Mucosa of rectum (tissue), 2 donors: ENCODE results near the gene MBOAT7.
A peak's percentile ranks its signal among the peaks of the same experiment; 100 is the strongest.
"Not testable (repeated sequence)": the region's sequence is repeated elsewhere in the genome, so short reads cannot be mapped to it uniquely, and the experiment has no call there.

ENCODE experiments used
- H3K27ac ChIP-seq, 2 donors: one replicate each; pipeline ENCODE4 v1.7.0; 2013; ENCODE audit warnings: inconsistent platforms in 2 of 2, low read depth in 2 of 2, low read length in 2 of 2
- H3K27me3 ChIP-seq, 2 donors: one replicate each; pipeline ENCODE4 v1.7.0; 2013; ENCODE audit warnings: low read length in 2 of 2; ENCODE audit not compliant: control insufficient read depth in 2 of 2, insufficient read depth in 2 of 2
- H3K36me3 ChIP-seq, 2 donors: one replicate each; pipeline ENCODE4 v1.7.0; 2013; ENCODE audit warnings: low read length in 2 of 2; ENCODE audit not compliant: control insufficient read depth in 2 of 2, insufficient read depth in 2 of 2
- H3K4me1 ChIP-seq, 2 donors: one replicate each; pipeline ENCODE4 v1.7.0; 2013; ENCODE audit warnings: low read length in 2 of 2, mild to moderate bottlenecking in 1 of 2; ENCODE audit not compliant: control insufficient read depth in 2 of 2, insufficient read depth in 2 of 2
- H3K4me3 ChIP-seq, 2 donors: one replicate each; pipeline ENCODE4 v1.7.0; 2013; ENCODE audit warnings: low read length in 2 of 2
- H3K9ac ChIP-seq, 2 donors: one replicate each; pipeline ENCODE4 v1.7.0; 2013; ENCODE audit warnings: low read length in 2 of 2, low read depth in 1 of 2, mild to moderate bottlenecking in 1 of 2
- H3K9me3 ChIP-seq, 2 donors: one replicate each; pipeline ENCODE4 v1.7.0; 2013; ENCODE audit warnings: low read length in 2 of 2; ENCODE audit not compliant: control insufficient read depth in 2 of 2
- donor health status: healthy.
- donor health status: Normal muscosa, but diverticular disease.

Gene MBOAT7

GRCh38 chr19:54201980-54202379, 12.6 kb upstream of the MBOAT7 start:
- Histone ChIP-seq H3K27ac (no peak overlapping the region), H3K9me3 (no peaks in the 10 kb centered on the region), H3K4me3 (peak overlapping the region; percentile 92), H3K4me1 (peaks cover 28 to 40% of the 10 kb centered on the region in 2 donors), H3K9ac (peak overlapping the region; percentile 85 to 95), H3K36me3 (peaks cover 31 to 53% of the 10 kb centered on the region in 2 donors), H3K27me3 (no peaks in the 10 kb centered on the region)

GRCh38 chr19:54201172-54201701, 11.9 kb upstream of the MBOAT7 start:
- Histone ChIP-seq H3K4me3 (peak overlapping the region; percentile 92), H3K27me3 (no peaks in the 10 kb centered on the region), H3K9me3 (no peaks in the 10 kb centered on the region), H3K36me3 (peaks cover 24 to 46% of the 10 kb centered on the region in 2 donors), H3K4me1 (peaks cover 26 to 33% of the 10 kb centered on the region in 2 donors), H3K9ac (peak overlapping the region; percentile 85 to 95), H3K27ac (peak overlapping the region; percentile 96 to 97)

GRCh38 chr19:54199401-54199800, 10.0 kb upstream of the MBOAT7 start:
- Histone ChIP-seq H3K27me3 (no peaks in the 10 kb centered on the region), H3K36me3 (peaks cover 12 to 30% of the 10 kb centered on the region in 2 donors), H3K27ac (no peak overlapping the region), H3K9me3 (no peaks in the 10 kb centered on the region), H3K9ac (no peak overlapping the region), H3K4me1 (peaks cover 21 to 23% of the 10 kb centered on the region in 2 donors), H3K4me3 (no peak overlapping the region)

- H3K36me3 ChIP-seq, result peaks cover 12 to 29% of the 10 kb centered on the region in 2 donors
- no peak overlapping the region for H3K4me3 ChIP-seq
- no peak overlapping the region for H3K9ac ChIP-seq
Observed at GRCh38 chr19:54197121-54197520, 7.7 kb upstream of the MBOAT7 start.

GRCh38 chr19:54196536-54196935, 7.2 kb upstream of the MBOAT7 start:
- Histone ChIP-seq H3K4me1 (peaks cover 10 to 14% of the 10 kb centered on the region in 2 donors), H3K4me3 (no peak overlapping the region), H3K9me3 (no peaks in the 10 kb centered on the region), H3K9ac (no peak overlapping the region), H3K27me3 (no peaks in the 10 kb centered on the region), H3K36me3 (peaks cover 12 to 24% of the 10 kb centered on the region in 2 donors), H3K27ac (no peak overlapping the region)

More at GRCh38 chr19:54197121-54197520, 7.7 kb upstream of the MBOAT7 start:
- Histone ChIP-seq H3K27me3 (no peaks in the 10 kb centered on the region), H3K27ac (no peak overlapping the region), H3K9me3 (no peaks in the 10 kb centered on the region), H3K4me1 (peaks cover 10 to 14% of the 10 kb centered on the region in 2 donors)

GRCh38 chr19:54194463-54194862, 5.1 kb upstream of the MBOAT7 start:
- H3K4me1 ChIP-seq, result peaks cover 10 to 12% of the 10 kb centered on the region in 2 donors
- H3K9ac ChIP-seq, H3K9me3 ChIP-seq, H3K4me3 ChIP-seq, H3K27ac ChIP-seq, H3K27me3 ChIP-seq: not testable (repeated sequence)
- H3K36me3 ChIP-seq, result peaks cover 12 to 20% of the 10 kb centered on the region in 2 donors

- Histone ChIP-seq H3K36me3 (peaks cover 12 to 20% of the 10 kb centered on the region in 2 donors), H3K9me3 (no peaks in the 10 kb centered on the region), H3K4me1 (peaks cover 19 to 20% of the 10 kb centered on the region in 2 donors), H3K9ac (no peak overlapping the region), H3K4me3 (no peak overlapping the region), H3K27me3 (no peaks in the 10 kb centered on the region), H3K27ac (no peak overlapping the region)
Observed at GRCh38 chr19:54193011-54193410, 3.6 kb upstream of the MBOAT7 start.

- Histone ChIP-seq H3K4me1 (peaks cover 25 to 31% of the 10 kb centered on the region in 2 donors), H3K4me3 (peak overlapping the region; percentile 77 to 81), H3K27ac (peak overlapping the region; percentile 100), H3K36me3 (peaks cover 12 to 20% of the 10 kb centered on the region in 2 donors), H3K27me3 (no peaks in the 10 kb centered on the region), H3K9me3 (no peaks in the 10 kb centered on the region), H3K9ac (peak overlapping the region; percentile 94 to 98)
Observed at GRCh38 chr19:54191811-54192453, 2.6 kb upstream of the MBOAT7 start.

GRCh38 chr19:54191011-54191810, 1.8 kb upstream of the MBOAT7 start, which contains the start of gene TSEN34:
Gene TSEN34, plus strand, starts transcription at chr19:54191308. Its CDS starts 57 bp downstream, at chr19:54191365.
- peak within 1 kb of the TSS; percentile 100 for H3K27ac ChIP-seq
- no peaks in the 10 kb centered on the region for H3K9me3 ChIP-seq
- H3K27me3 ChIP-seq, result no peaks in the 10 kb centered on the region
- peak within 1 kb of the TSS; percentile 94 to 98 for H3K9ac ChIP-seq
- peaks cover 12 to 22% of the 10 kb centered on the region in 2 donors for H3K36me3 ChIP-seq
- peaks cover 32 to 38% of the 10 kb centered on the region in 2 donors for H3K4me1 ChIP-seq
- H3K4me3 ChIP-seq, result peak within 1 kb of the TSS; percentile 77 to 91
